ENCODE results near the gene SOCS3.

The SOCS3 gene

DNA sequence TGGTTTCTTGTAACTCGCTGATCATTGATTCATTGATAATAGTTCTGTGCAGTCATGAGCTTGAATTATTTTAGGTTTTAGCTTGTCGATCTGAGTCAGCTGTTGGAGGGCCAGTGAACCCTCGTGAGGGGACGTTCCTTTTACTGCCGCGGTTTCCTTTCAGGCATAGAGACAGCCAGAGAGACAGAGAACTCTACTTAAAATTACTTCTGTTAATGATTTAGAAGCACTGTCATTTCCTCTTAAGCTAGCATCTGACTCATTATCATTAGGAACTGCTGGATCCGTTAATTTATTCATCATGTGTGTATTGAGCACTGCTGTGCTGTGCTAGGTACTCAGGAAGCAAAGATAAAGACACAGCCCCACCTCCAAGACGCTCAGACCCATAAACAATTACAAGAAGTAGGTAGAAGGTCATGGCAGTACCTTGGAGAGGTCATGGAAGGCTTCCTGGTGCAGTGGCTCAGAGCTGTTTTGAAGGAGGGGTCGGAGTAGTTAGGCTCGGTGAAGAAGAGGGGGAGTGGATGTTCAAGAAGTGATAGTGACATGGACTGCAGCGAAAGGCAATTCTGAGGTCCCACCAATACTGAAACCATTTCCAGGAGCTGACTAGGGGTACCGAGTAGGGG lies 21.8 kb upstream of the SOCS3 start:
- no peak for DNase-seq (ENCODE audit: low read depth)
- TF ChIP-seq CTCF (IDR thresholded peaks at IDR 0.05; ENCODE audit: low read depth, low read length, missing control alignments): no peak
- H3K4me3 ChIP-seq (ENCODE audit: low read depth, low read length): peak overlapping the region; percentile 3; the same call in 1 of the 2 replicates

DNA sequence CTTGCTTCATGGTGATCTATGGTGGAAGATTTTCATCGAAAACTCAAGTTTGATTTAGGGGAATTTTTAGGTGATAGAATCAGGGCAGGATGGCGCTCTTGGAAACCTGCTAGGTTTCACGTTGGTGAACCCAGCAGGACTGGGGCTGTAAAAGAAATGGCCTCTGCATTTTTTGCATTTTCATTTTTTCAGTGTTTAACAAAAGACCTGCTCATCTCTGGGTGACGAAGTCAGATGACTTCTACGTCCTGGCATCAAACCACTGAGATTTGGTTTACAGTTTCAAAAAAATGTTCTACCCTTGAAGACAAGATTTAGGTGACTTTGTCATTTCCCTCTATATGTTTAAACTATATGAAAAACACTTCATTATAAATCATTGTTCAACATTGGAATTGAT lies 20.5 kb upstream of the SOCS3 start:
- no peak overlapping the region for H3K4me3 ChIP-seq (ENCODE audit: low read depth, low read length)
- no peak for DNase-seq (ENCODE audit: low read depth)
- TF ChIP-seq CTCF (IDR thresholded peaks at IDR 0.05; ENCODE audit: low read depth, low read length, missing control alignments): no peak

GRCh38 chr17:78379131-78379491 lies 19.2 kb upstream of the SOCS3 start:
- DNase-seq (ENCODE audit: low read depth): no peak
- H3K4me3 ChIP-seq (ENCODE audit: low read depth, low read length): peak overlapping the region; percentile 77
- TF ChIP-seq CTCF (IDR thresholded peaks at IDR 0.05; ENCODE audit: low read depth, low read length, missing control alignments): no peak

GRCh38 chr17:78378225-78379130 lies 18.6 kb upstream of the SOCS3 start, which contains the start of gene PGS1:
TSS of gene PGS1 (plus strand) at chr17:78378649. CDS start at chr17:78378666, 17 bp downstream.
- DNase-seq (ENCODE audit: low read depth): no peak
- peak within 1 kb of the TSS; percentile 77 for H3K4me3 ChIP-seq (ENCODE audit: low read depth, low read length)
- no peak for TF ChIP-seq CTCF (IDR thresholded peaks at IDR 0.05; ENCODE audit: low read depth, low read length, missing control alignments)

DNA sequence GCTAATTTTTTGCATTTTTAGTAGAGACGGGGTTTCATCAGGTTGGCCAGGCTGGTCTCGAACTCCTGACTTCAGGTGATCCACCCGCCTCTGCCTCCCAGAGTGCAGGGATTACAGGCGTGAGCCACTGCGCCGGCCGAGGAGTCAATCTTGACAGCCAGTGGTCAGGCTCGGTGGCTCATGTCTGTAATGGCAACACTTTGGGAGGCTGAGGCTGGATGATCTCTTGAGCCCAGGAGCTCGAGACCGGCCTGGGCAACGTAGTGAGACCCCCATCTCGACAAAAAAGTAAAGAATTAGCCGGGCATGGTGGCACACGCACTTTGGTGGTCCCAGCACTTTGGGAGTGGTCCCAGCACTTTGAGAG lies 18.0 kb upstream of the SOCS3 start:
- no peak for TF ChIP-seq CTCF (IDR thresholded peaks at IDR 0.05; ENCODE audit: low read depth, low read length, missing control alignments)
- no peak for DNase-seq (ENCODE audit: low read depth)
- H3K4me3 ChIP-seq (ENCODE audit: low read depth, low read length): peak overlapping the region; percentile 77

GRCh38 chr17:78376161-78376560 lies 16.3 kb upstream of the SOCS3 start:
- H3K4me3 ChIP-seq (ENCODE audit: low read depth, low read length): no peak overlapping the region
- TF ChIP-seq CTCF (IDR thresholded peaks at IDR 0.05; ENCODE audit: low read depth, low read length, missing control alignments): no peak
- no peak for DNase-seq (ENCODE audit: low read depth)

Measured in GM12864 (cell line).